OCI-LY3 (cell line): ENCODE measurements around the gene EPHB6.

Source experiments
- EZH2phosphoT487 ChIP-seq: fragments of 200-600 bp; shearing (Covaris generic); IDR thresholded peaks from 2 replicates; pipeline ENCODE4 v1.6.1; 2018; ENCODE audit warnings: antibody characterized with exemption, mixed run types, low read depth
- TF ChIP-seq, protein P1 (sequence below): fragments of 200-600, 300-600 bp; sonication (generic); IDR thresholded peaks from 2 replicates; pipeline ENCODE4 v1.5.1; 2014; ENCODE audit warnings: antibody characterized with exemption, low read length, low read depth

DNA sequence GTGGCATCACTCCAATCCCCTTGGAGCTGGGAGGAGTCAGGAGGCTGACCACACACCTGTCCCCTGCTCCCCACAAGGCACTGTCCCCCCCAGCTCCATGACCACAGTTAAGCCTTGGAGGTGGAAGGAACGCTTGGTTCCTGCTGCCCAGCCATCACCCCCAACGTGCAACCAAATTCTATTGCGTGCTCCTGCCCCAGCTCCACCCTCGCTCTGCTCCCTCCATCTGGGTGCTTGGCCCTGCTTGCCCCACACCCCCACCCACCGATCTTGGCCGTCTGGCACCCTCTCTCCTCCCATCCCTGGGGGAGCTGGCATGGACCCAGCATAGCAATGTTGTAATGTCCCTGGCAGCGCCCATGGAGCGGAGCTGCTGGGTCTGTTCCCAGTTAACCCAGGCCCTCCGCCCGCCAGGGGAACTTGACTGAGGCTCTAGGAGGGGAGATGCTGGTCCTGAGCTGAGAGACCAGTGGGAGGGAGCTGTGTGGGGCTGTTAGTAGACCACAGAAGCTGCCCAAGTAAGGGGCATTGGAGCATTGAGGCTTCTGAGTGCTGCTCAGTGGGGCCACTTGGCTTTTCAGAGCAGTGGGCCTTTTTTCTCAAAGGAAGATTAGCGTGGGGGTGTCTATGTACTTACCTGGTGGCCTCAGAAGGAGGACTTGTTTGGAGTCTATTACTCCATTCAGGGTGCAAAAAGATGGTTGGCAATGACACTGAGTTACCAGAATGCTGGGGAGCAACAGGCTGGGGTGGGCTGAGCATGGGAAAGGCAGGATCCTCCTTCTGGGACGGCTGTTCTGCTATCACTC is 1.1 kb downstream of the EPHB6 start:
- TF ChIP-seq, protein P1, sequence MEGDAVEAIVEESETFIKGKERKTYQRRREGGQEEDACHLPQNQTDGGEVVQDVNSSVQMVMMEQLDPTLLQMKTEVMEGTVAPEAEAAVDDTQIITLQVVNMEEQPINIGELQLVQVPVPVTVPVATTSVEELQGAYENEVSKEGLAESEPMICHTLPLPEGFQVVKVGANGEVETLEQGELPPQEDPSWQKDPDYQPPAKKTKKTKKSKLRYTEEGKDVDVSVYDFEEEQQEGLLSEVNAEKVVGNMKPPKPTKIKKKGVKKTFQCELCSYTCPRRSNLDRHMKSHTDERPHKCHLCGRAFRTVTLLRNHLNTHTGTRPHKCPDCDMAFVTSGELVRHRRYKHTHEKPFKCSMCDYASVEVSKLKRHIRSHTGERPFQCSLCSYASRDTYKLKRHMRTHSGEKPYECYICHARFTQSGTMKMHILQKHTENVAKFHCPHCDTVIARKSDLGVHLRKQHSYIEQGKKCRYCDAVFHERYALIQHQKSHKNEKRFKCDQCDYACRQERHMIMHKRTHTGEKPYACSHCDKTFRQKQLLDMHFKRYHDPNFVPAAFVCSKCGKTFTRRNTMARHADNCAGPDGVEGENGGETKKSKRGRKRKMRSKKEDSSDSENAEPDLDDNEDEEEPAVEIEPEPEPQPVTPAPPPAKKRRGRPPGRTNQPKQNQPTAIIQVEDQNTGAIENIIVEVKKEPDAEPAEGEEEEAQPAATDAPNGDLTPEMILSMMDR, result no peak
- TF ChIP-seq EZH2phosphoT487, result no peak
